K562 (cell line): Measurements from ENCODE around the gene SLC25A34. TPM values are rescaled to one million over a fixed set of nuclear protein-coding genes. Genes with fewer than 3 reads are reported as not detected.

Experiments used
- ATAC-seq: fragments of 200-7000 bp; cut with Tn5 transposase; 3 replicates; pipeline ENCODE4 v1.9.1; 2020; ENCODE audit warnings: moderate library complexity
- BruUV-seq: library from RNA; stranded (reverse); fragments of 400-500 nt; replicated peaks from 2 replicates; lab custom pipeline; 2021; lab: Mats Ljungman, UMichigan
- CTCF ChIA-PET: fragments of 300-600 bp; formaldehyde crosslinking; extraction: SDS; loops from one replicate; lab custom pipeline; 2021; ENCODE audit warnings: low intra/inter-chr PET ratio; lab: Yijun Ruan, JAX
- POLR2A ChIA-PET: fragments of 300-600, 350-650 bp; sonication (Branson Sonifier 250); formaldehyde crosslinking; extraction: SDS; loops from one replicate; lab custom pipeline; 2021; ENCODE audit warnings: antibody characterized with exemption, inconsistent platforms; lab: Yijun Ruan, JAX
- DNase-seq, 4 experiments: peaks; one replicate each; pipeline versions ENCODE4 v3.0.0 to v3.0.0-alpha.2; 2011 to 2018; ENCODE audit warnings: low spot score in 3 of 4, mixed read lengths in 3 of 4; ENCODE audit errors: extremely low read depth in 1 of 4
- FAIRE-seq: peaks from 2 replicates; lab custom pipeline; 2011; peaks lifted over from hg19 to GRCh38; lab: Jason Lieb, UNC
- H2AFZ ChIP-seq: 2 replicates; pipeline ENCODE4 v1.6.0; 2011; ENCODE audit warnings: low read depth, low read length, control low read depth, inconsistent platforms
- H3K27ac ChIP-seq: fragments of 200-600 bp; 3 replicates; pipeline ENCODE4 v1.8.0; 2011; ENCODE audit warnings: low read depth, mild to moderate bottlenecking, control low read depth, inconsistent platforms, low read length, moderate library complexity, mixed read lengths; ENCODE audit errors: extremely low read depth
- H3K27me3 ChIP-seq, 2 experiments: fragments of 300-600 bp in 1 of 2; 2 replicates in 1 of 2; 3 replicates in 1 of 2; pipeline versions ENCODE4 v1.6.0 to v1.8.0; 2011; ENCODE audit warnings: inconsistent platforms in 2 of 2, low read length in 2 of 2, mild to moderate bottlenecking in 1 of 2, mixed read lengths in 1 of 2, moderate library complexity in 1 of 2; ENCODE audit not compliant: control insufficient read depth in 2 of 2, insufficient read depth in 2 of 2
- H3K36me3 ChIP-seq: fragments of 300-600 bp; 3 replicates; pipeline ENCODE4 v1.8.0; 2011; ENCODE audit warnings: mild to moderate bottlenecking, low read length, inconsistent platforms; ENCODE audit not compliant: control insufficient read depth, insufficient read depth
- H3K4me1 ChIP-seq, 2 experiments: fragments of 200-600 bp in 1 of 2; replicated peaks in 1 of 2; 2 replicates in 1 of 2; 3 replicates in 1 of 2; pipeline versions ENCODE4 v1.5.1 to v1.8.0; 2011; ENCODE audit warnings: inconsistent platforms in 2 of 2, low read length in 2 of 2, mild to moderate bottlenecking in 1 of 2, mixed read lengths in 1 of 2, moderate library complexity in 1 of 2; ENCODE audit not compliant: control insufficient read depth in 2 of 2, insufficient read depth in 2 of 2
- H3K4me2 ChIP-seq: 2 replicates; pipeline ENCODE4 v1.6.1; 2011; ENCODE audit warnings: low read length, control low read depth, inconsistent platforms, mixed read lengths; ENCODE audit not compliant: insufficient read depth
- H3K4me3 ChIP-seq: fragments of 200-600 bp; sonication (generic), shearing (Covaris generic); 2 replicates; pipeline ENCODE4 v1.5.1; 2016; ENCODE audit warnings: control low read depth, inconsistent platforms
- H3K79me2 ChIP-seq: fragments of 200-600 bp; 3 replicates; pipeline ENCODE4 v1.8.0; 2011; ENCODE audit warnings: low read length, inconsistent platforms; ENCODE audit not compliant: control insufficient read depth, insufficient read depth
- H3K9ac ChIP-seq, 2 experiments: 2 replicates each; pipeline versions ENCODE4 v1.6.0 to v1.6.1; 2011; ENCODE audit warnings: low read depth in 2 of 2, low read length in 2 of 2, control low read depth in 1 of 2, inconsistent platforms in 1 of 2, mild to moderate bottlenecking in 1 of 2, mixed read lengths in 1 of 2; ENCODE audit not compliant: insufficient read depth in 1 of 2
- H3K9me1 ChIP-seq: one replicate; pipeline ENCODE4 v1.6.0; 2011; ENCODE audit warnings: inconsistent platforms, mild to moderate bottlenecking, low read length, moderate library complexity; ENCODE audit not compliant: control insufficient read depth, insufficient read depth
- H3K9me3 ChIP-seq: replicated peaks from 2 replicates; pipeline ENCODE4 v1.5.1; 2011; ENCODE audit warnings: low read depth, low read length, inconsistent platforms; ENCODE audit not compliant: control insufficient read depth, insufficient read depth
- H4K20me1 ChIP-seq: replicated peaks from 2 replicates; pipeline ENCODE4 v1.6.1; 2011; ENCODE audit warnings: low read length, inconsistent platforms, mixed read lengths; ENCODE audit not compliant: control insufficient read depth, insufficient read depth
- ATF1 ChIP-seq, 2 experiments: fragments of 450-650 bp in 1 of 2; IDR thresholded peaks; 2 replicates each; pipeline ENCODE4 v1.6.1; 2016; ENCODE audit warnings: missing compliant biosample characterization in 1 of 2, missing genetic modification characterization in 1 of 2
- NR2F6 ChIP-seq: fragments of 450-650 bp; formaldehyde crosslinking; IDR thresholded peaks from 2 replicates; pipeline ENCODE4 v1.4.0; 2020; ENCODE audit warnings: mild to moderate bottlenecking
- POLR2G ChIP-seq: fragments of 200-400 bp; formaldehyde crosslinking; IDR thresholded peaks from 2 replicates; pipeline ENCODE4 v1.6.1; 2017; ENCODE audit warnings: low read depth, mild to moderate bottlenecking, antibody characterized with exemption, low read length, moderate library complexity
- RBM22 ChIP-seq: fragments of 200-400 bp; formaldehyde crosslinking; IDR thresholded peaks from 2 replicates; pipeline ENCODE4 v1.6.1; 2018; ENCODE audit warnings: low read length, low read depth; ENCODE audit not compliant: poor library complexity, severe bottlenecking
- ZEB2 ChIP-seq: fragments of 450-650 bp; IDR thresholded peaks from 2 replicates; pipeline ENCODE4 v1.6.1; 2016
- ZNF165 ChIP-seq: fragments of 250-450 bp; sonication (Bioruptor Pico); IDR thresholded peaks from 2 replicates; pipeline ENCODE4 v1.4.0; 2020; ENCODE audit warnings: borderline replicate concordance
- ZNF398 ChIP-seq: fragments of 250-450 bp; sonication (Bioruptor Pico); IDR thresholded peaks from 2 replicates; pipeline ENCODE4 v1.8.0; 2021; ENCODE audit warnings: moderate library complexity, mild to moderate bottlenecking, inconsistent platforms
- ZNF655 ChIP-seq: fragments of 250-450 bp; sonication (Bioruptor Pico); IDR thresholded peaks from 2 replicates; pipeline ENCODE4 v1.5.0; 2021
- ZNF785 ChIP-seq: fragments of 250-450 bp; sonication (Bioruptor Pico); IDR thresholded peaks from 2 replicates; pipeline ENCODE4 v1.4.0; 2020; ENCODE audit warnings: mild to moderate bottlenecking
- WGBS: fragments of 100-300 bp; shearing (Covaris generic); methylation state at CpG from one replicate; pipeline ENCODE4 v1.1.6; 2016; ENCODE audit warnings: low coverage, mixed read lengths; ENCODE audit not compliant: insufficient coverage; ENCODE audit errors: missing lambda C conversion rate; 5-methylcytosine and 5-hydroxymethylcytosine counted together
- in situ Hi-C: fragments of 300-500 bp; cut with MboI; formaldehyde crosslinking; loops from 4 replicates; pipeline ENCODE4 v1.15.0; 2018; ENCODE audit warnings: inconsistent platforms, mixed read lengths
- intact Hi-C: fragments of 100-400 bp; cut with micrococcal nuclease; formaldehyde crosslinking; loops from 2 replicates; pipeline ENCODE4 v1.14.2; 2022
- polyA plus RNA-seq, 8 experiments: library from polyadenylated mRNA; depleted of rRNA in 4 of 8; stranded (reverse) in 5 of 8; unstranded in 3 of 8; fragments of >200 nt; fragmentation: Nextera tagmentation in 2 of 8; fragmentation: Illumina TruSeq in 1 of 8; extraction: Ambion mirVana in 2 of 8; extraction: Trizol in 1 of 8; gene quantifications; 2 replicates each; pipeline versions ENCODE4 v1.2.1 to v1.2.3, GENCODE V29; 2011 to 2014; ENCODE audit warnings: inconsistent platforms in 1 of 8, missing spikeins in 1 of 8
- total RNA-seq, 7 experiments: library from RNA; depleted of rRNA in 6 of 7; stranded (reverse); fragments of >200 nt in 6 of 7; fragmentation: Illumina TruSeq in 2 of 7; extraction: Trizol in 2 of 7; gene quantifications; 2 replicates each; pipeline versions ENCODE4 v1.2.1 to v1.2.3, GENCODE V29; 2011 to 2021; ENCODE audit warnings: low replicate concordance in 1 of 7

SLC25A34 gene
- total and polyA plus RNA-seq, 9 of the 15 experiments (the other 6 are each of a cell fraction or from before 2014, with no cell fraction given) = 0.01 to 0.57 (median 0.16) TPM

- Histone ChIP-seq H3K4me3 (no peak overlapping the region), H2AFZ (no peak overlapping the region), H3K4me2 (no peak overlapping the region), H3K4me1 (peaks cover 0 to 16% of the 10 kb centered on the region in 2 experiments; a peak in 1 of 5 replicates), H3K9me1 (no peaks in the 10 kb centered on the region), H4K20me1 (no peaks in the 10 kb centered on the region), H3K27ac (no peak overlapping the region), H3K9ac (peak overlapping the region in 1 of 2 experiments; percentile 55; a peak in 2 of 4 replicates), H3K27me3 (no peaks in the 10 kb centered on the region), H3K36me3 (peaks cover 78% of the 10 kb centered on the region; the same call in 2 of the 3 replicates), H3K9me3 (no peaks in the 10 kb centered on the region), H3K79me2 (no peaks in the 10 kb centered on the region)
- ChIA-PET POLR2A (interaction anchor here (0.6 to 1.6 kb wide), 7 partner anchors 9 to 197 kb away, joined by 3 to 4 read pairs (median 3); no protein-coding TSS in a partner anchor), CTCF (no interaction called here)
- TF ChIP-seq NR2F6 (CRISPR knock-in tag) (no peak), ZNF165 (CRISPR knock-in tag) (no peak), RBM22 (peak; percentile 16), ATF1 (CRISPR knock-in tag; IDR thresholded peaks at IDR 0.05) (no peak), ATF1 (tag; IDR thresholded peaks at IDR 0.05) (no peak), ZNF655 (no peak), ZNF785 (CRISPR knock-in tag) (no peak), ZNF398 (CRISPR knock-in tag) (no peak), ZEB2 (no peak), POLR2G (peak; percentile 55)
- intact Hi-C loops = no loop called here
- 90% methylated on average over 19 of the region's 20 CpGs for WGBS
- no peak for ATAC-seq
- no peak for DNase-seq
- no TSS peak for BruUV-seq
- FAIRE-seq = no peak
- in situ Hi-C loops = no loop called here
These were observed 12.3 kb upstream of the SLC25A34 start for GRCh38 chr1:15723631-15724246.
